ENCODE results near the gene VPS33A. TPM values are rescaled to one million over a fixed set of nuclear protein-coding genes. Genes with fewer than 3 reads are reported as not detected.

VPS33A gene
- total RNA-seq, 4 donors from 2014 or later: 16.1 to 27.1 (median 20.5) TPM

DNA sequence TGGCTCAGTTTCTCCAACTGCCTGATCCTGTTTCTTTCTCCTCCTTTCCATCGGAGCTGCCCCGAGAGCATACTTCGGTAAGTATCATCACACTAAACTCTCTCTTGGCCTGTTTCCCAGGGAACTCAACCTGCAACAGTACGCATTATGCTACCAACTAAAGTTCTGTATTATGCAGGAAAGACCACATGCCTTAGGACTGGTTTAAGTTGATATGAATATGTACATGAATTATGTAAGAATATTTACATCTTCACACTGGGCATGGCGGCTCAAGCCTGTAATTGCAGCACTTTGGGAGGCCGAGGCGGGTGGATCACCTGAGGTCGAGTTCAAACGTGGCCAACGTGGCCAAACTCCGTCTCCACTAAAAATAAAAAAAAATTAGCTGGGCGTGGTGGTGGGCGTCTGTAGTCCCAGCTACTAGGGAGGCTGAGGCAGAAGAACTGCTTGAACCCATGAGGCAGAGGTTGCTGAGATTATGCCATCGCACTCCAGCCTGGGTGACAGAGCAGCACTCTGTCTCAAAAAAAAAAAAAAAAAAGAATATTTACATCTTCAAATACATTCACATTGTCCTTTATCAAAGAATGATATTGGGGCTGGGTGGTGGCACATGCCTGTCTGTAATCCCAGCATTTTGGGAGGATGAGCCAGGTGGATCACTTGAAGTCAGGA is 31.9 kb upstream of the VPS33A start:
- Histone ChIP-seq H3K27me3 (no peaks in the 10 kb centered on the region), H3K9me3 (no peaks in the 10 kb centered on the region), H3K36me3 (peaks cover 11 to 84% of the 10 kb centered on the region in 2 donors), H3K4me1 (no peaks in the 10 kb centered on the region), H3K27ac (no peak overlapping the region), H3K4me3 (no peak overlapping the region)
- no peak for DNase-seq
- TF ChIP-seq, protein P1, sequence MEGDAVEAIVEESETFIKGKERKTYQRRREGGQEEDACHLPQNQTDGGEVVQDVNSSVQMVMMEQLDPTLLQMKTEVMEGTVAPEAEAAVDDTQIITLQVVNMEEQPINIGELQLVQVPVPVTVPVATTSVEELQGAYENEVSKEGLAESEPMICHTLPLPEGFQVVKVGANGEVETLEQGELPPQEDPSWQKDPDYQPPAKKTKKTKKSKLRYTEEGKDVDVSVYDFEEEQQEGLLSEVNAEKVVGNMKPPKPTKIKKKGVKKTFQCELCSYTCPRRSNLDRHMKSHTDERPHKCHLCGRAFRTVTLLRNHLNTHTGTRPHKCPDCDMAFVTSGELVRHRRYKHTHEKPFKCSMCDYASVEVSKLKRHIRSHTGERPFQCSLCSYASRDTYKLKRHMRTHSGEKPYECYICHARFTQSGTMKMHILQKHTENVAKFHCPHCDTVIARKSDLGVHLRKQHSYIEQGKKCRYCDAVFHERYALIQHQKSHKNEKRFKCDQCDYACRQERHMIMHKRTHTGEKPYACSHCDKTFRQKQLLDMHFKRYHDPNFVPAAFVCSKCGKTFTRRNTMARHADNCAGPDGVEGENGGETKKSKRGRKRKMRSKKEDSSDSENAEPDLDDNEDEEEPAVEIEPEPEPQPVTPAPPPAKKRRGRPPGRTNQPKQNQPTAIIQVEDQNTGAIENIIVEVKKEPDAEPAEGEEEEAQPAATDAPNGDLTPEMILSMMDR (IDR thresholded peaks at IDR 0.05 in 4 of 5, conservative IDR thresholded peaks at IDR 0.05 in 1 of 5): no peak
- TF ChIP-seq POLR2A (IDR thresholded peaks at IDR 0.05): no peak
- ATAC-seq: no peak
- intact Hi-C loops (cut with DNase I; ENCODE audit: low total_unique reads) (no loop called here), in situ Hi-C loops (cut with MboI; ENCODE audit: low sequenced_read_pairs in 4 of 4) (no loop called here)

DNA sequence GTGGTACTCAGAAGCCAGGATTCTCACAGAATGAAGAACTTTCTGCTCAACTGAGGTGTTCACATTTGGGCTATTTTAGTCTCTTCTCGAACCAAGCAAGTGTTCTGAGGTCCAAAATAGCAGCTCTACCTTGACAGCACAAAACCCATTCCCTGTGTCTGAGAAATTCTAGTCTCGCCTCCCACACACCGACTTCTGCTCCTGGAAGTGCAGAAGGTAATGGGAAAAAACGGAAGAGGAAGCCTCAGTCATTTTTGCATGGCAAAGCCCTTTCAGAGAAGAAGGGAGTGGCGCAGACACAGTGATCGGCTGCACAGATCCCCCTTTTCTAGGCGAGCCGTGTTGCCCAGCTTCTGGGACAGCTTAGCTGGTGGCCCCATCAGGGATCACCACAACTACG is 31.2 kb upstream of the VPS33A start:
- no peak for ATAC-seq
- intact Hi-C loops (cut with DNase I; ENCODE audit: low total_unique reads): no loop called here

GRCh38 chr12:122295877-122296276 is 29.6 kb upstream of the VPS33A start:
- in situ Hi-C loops (cut with MboI; ENCODE audit: low sequenced_read_pairs in 4 of 4): no loop called here

More for the DNA sequence above, 31.2 kb upstream of the VPS33A start:
- H3K36me3 ChIP-seq: peaks cover 11 to 78% of the 10 kb centered on the region in 2 donors
- no peak overlapping the region for H3K27ac ChIP-seq
- DNase-seq: no peak
- H3K4me3 ChIP-seq: no peak overlapping the region
- H3K27me3 ChIP-seq: no peaks in the 10 kb centered on the region
- in situ Hi-C loops (cut with MboI; ENCODE audit: low sequenced_read_pairs in 4 of 4): no loop called here
- TF ChIP-seq, protein P1 (IDR thresholded peaks at IDR 0.05 in 4 of 5, conservative IDR thresholded peaks at IDR 0.05 in 1 of 5): no peak
- no peak for TF ChIP-seq POLR2A (IDR thresholded peaks at IDR 0.05)
- no peaks in the 10 kb centered on the region for H3K9me3 ChIP-seq
- no peaks in the 10 kb centered on the region for H3K4me1 ChIP-seq

GRCh38 chr12:122293081-122293480 is 26.8 kb upstream of the VPS33A start:
- Histone ChIP-seq H3K27ac (no peak overlapping the region), H3K4me3 (no peak overlapping the region), H3K27me3 (no peaks in the 10 kb centered on the region), H3K9me3 (no peaks in the 10 kb centered on the region), H3K4me1 (no peaks in the 10 kb centered on the region), H3K36me3 (peaks cover 11 to 79% of the 10 kb centered on the region in 2 donors)
- TF ChIP-seq POLR2A (IDR thresholded peaks at IDR 0.05): no peak
- TF ChIP-seq, protein P1 (IDR thresholded peaks at IDR 0.05 in 4 of 5, conservative IDR thresholded peaks at IDR 0.05 in 1 of 5): no peak
- in situ Hi-C loops (cut with MboI; ENCODE audit: low sequenced_read_pairs in 4 of 4) (no loop called here), intact Hi-C loops (cut with DNase I; ENCODE audit: low total_unique reads) (no loop called here)
- ATAC-seq (no peak), DNase-seq (no peak)

More at GRCh38 chr12:122295877-122296276, 29.6 kb upstream of the VPS33A start:
- peaks cover 11 to 78% of the 10 kb centered on the region in 2 donors for H3K36me3 ChIP-seq
- no peaks in the 10 kb centered on the region for H3K9me3 ChIP-seq
- H3K27me3 ChIP-seq: no peaks in the 10 kb centered on the region
- intact Hi-C loops (cut with DNase I; ENCODE audit: low total_unique reads): no loop called here
- DNase-seq: no peak
- ATAC-seq: no peak
- H3K27ac ChIP-seq: no peak overlapping the region
- H3K4me1 ChIP-seq: no peaks in the 10 kb centered on the region
- no peak for TF ChIP-seq POLR2A (IDR thresholded peaks at IDR 0.05)
- H3K4me3 ChIP-seq: no peak overlapping the region

- Histone ChIP-seq H3K4me1 (no peaks in the 10 kb centered on the region), H3K4me3 (no peak overlapping the region), H3K36me3 (peaks cover 11 to 77% of the 10 kb centered on the region in 2 donors), H3K9me3 (no peaks in the 10 kb centered on the region), H3K27me3 (no peaks in the 10 kb centered on the region), H3K27ac (no peak overlapping the region)
- in situ Hi-C loops (cut with MboI; ENCODE audit: low sequenced_read_pairs in 4 of 4): no loop called here
- TF ChIP-seq POLR2A (IDR thresholded peaks at IDR 0.05): no peak
- TF ChIP-seq, protein P1 (IDR thresholded peaks at IDR 0.05 in 4 of 5, conservative IDR thresholded peaks at IDR 0.05 in 1 of 5): no peak
- ATAC-seq (no peak), DNase-seq (no peak)
- intact Hi-C loops (cut with DNase I; ENCODE audit: low total_unique reads): no loop called here
Measured at GRCh38 chr12:122291431-122291830, 25.1 kb upstream of the VPS33A start.
